CD4-positive, alpha-beta T cell treated with Interleukin-15 for 4 hours (primary cell): ENCODE results near the gene PSMD12.
"Not testable (repeated sequence)": the region's sequence is repeated elsewhere in the genome, so short reads cannot be mapped to it uniquely, and the experiment has no call there.

Source experiments
- DNase-seq: peaks from one replicate; pipeline ENCODE4 v3.0.0-alpha.2; 2020; ENCODE audit warnings: low spot score

The PSMD12 gene

GRCh38 chr17:67358612-67359011, 7.8 kb downstream of the PSMD12 start:
- no peak for DNase-seq

DNA sequence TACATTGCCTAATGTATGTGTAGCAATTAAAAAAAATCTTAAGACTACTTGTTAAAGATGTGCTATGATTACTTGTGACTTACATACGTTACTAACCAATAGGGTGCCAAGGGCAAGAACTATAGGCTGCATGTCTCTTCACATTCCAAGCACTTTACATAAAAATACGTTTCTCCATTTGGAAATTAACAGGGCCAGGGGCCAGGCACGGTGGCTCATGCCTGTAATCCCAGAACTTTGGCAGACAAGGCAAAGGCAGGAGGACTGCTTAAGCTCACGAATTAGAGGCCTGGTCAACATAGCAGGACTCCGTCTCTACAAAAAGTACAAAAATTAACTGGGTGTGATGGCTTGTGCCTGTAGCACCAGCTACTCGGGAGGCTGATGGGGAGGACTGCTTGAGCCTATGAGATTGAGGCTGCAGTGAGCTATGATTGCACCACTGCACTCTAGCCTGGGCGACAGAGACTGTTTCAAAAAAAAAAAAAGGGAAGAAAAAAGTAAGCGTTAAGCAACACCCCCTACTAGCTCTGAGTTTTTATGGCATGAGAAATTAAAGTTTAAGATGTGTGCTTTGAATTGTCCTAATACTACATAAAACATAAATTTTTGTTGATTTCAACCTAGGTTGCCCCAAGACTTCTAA, 12.3 kb downstream of the PSMD12 start:
- no peak for DNase-seq

DNA sequence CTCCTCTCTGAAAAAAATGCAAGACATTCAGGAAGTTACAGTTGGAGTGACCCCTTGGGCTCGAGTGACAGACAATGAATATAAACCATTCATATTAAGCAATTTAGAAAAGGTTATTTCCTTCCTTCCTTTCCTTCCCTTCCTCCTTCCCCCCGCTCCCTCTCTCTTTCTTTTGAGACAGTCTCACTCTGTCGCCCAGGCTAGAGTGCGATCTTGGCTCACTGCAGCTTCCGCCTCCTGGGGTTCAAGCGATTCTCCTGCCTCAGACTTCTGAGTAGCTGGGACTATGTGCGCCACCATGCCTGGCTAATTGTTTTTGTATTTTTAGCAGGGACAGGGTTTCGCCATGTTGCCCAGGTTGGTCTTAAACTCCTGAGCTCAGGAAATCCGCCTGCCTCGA, 13.2 kb downstream of the PSMD12 start:
- DNase-seq, result no peak

DNA sequence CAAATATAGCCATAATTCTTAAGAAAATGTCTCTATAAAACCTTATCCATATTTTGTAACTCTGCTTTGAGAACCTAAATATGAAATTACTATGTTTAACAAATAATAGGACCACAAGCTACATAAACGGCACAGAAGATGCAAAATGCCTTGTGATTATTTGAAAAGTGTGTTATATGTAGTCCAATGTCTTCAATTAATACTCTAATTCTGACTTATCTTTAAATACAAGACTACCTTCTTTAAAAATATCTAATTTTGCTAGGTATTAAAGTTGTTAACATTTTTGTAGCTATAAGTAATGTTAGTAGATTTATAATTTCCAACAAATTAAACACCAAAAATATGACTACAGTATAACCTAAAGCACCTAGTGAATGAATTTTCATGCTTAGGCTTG, 17.0 kb downstream of the PSMD12 start:
- no peak for DNase-seq

DNA sequence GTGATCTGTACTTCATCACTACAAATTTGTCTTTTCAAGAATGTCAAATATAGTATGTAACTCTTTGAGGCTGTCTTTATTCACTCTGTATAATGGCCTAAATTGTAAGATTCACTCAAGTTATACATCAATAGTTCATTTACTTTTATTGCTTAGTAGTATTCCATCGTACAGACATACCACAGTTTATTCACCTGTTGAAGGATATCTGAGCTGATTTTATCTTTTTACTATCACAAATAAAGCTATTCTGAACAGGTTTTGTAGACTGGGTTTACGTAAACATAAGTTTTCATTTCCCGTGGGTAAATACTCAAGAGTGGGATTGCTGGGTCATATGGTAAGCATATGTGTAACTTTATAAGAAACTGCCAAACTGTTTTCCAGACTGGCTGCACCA, 18.6 kb downstream of the PSMD12 start:
- DNase-seq, result no peak

GRCh38 chr17:67343237-67343636, 23.1 kb downstream of the PSMD12 start:
- DNase-seq, result no peak

- DNase-seq, result not testable (repeated sequence)
These were observed 28.0 kb downstream of the PSMD12 start for GRCh38 chr17:67338353-67338752.

- no peak for DNase-seq
These were observed 29.5 kb downstream of the PSMD12 start for GRCh38 chr17:67336859-67337258.

GRCh38 chr17:67335245-67335835, 31.0 kb downstream of the PSMD12 start:
- no peak for DNase-seq

GRCh38 chr17:67332162-67332508, 34.2 kb downstream of the PSMD12 start:
- DNase-seq, result not testable (repeated sequence)

- not testable (repeated sequence) for DNase-seq
These were observed 34.8 kb downstream of the PSMD12 start for GRCh38 chr17:67331381-67332161.

GRCh38 chr17:67328026-67328425, 38.4 kb downstream of the PSMD12 start:
- DNase-seq, result no peak

GRCh38 chr17:67326959-67327745, 39.2 kb downstream of the PSMD12 start:
- not testable (repeated sequence) for DNase-seq

- no peak for DNase-seq
These were observed 39.9 kb downstream of the PSMD12 start for GRCh38 chr17:67326440-67326839.

DNA sequence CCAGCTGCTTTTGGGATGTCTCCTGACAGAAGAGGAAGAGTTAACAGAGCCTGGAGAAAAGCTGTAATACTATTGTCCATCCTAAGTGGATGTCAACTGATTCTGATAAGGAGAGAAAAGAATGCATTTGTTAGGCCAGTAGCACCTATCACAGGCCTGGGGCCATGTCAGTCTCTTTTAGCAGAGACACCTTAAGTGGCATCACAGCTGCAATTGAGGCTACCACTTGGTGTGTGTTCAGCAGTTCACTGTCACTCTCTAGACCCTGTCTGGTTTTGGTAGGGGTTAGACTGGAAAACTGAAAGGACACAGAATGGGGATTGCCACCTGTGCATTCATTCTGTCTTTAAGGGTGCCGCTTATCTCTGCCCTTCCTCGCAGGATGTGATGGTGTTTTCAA, 42.0 kb downstream of the PSMD12 start:
- DNase-seq, result no peak

DNA sequence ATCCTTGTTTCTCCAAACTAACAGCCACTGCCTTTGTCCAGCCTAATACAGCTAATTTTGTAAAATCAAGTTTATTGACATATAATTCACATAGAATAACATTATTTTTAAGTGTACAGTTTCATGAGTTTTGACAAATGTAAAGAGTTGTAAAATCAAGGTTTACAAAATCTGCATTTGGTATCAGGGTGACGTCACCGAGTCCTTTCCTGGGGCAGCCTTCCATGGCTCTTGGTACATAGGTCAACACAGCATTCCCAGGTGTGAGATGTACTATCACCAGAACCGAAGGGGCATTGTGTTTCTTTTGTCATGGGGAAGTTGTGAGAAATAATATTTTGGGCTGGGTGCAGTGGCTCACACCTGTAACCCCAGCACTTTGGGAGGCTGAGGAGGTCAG, 42.9 kb downstream of the PSMD12 start:
- no peak for DNase-seq

GRCh38 chr17:67322042-67322787, 44.2 kb downstream of the PSMD12 start:
- DNase-seq, result no peak

DNA sequence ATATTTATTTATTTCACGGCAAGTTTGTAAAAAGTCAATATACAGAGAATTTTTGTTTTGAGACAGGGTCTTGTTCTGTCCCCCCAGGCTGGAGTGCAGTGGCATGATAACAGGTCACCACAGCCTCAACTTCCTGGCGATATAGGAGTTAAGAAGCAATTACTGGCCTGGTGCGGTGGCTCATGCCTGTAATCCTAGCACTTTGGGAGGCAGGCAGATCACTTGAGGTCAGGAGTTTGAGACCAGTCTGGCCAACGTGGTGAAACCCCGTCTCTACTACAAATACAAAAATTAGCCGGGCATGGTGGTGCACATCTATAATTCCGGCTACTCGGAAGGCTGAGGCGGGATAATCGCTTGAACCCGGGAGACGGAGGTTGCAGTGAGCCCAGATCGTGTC, 44.9 kb downstream of the PSMD12 start:
- not testable (repeated sequence) for DNase-seq

- no peak for DNase-seq
These were observed 49.6 kb downstream of the PSMD12 start for GRCh38 chr17:67316781-67317180.

- DNase-seq, result no peak
These were observed 50.5 kb downstream of the PSMD12 start for GRCh38 chr17:67315865-67316264.

GRCh38 chr17:67312265-67312664, 54.1 kb downstream of the PSMD12 start:
- no peak for DNase-seq

- no peak for DNase-seq
These were observed 54.8 kb downstream of the PSMD12 start for GRCh38 chr17:67311575-67311974.
